NCI-H510A (cell line): ENCODE data around the gene TOP2A.
A peak's percentile ranks its signal among the peaks of the same experiment; 100 is the strongest.

Source experiments
- DNase-seq: peaks from one replicate; lab custom pipeline; 2025; lab: John Stamatoyannopoulos, UW

Gene TOP2A

DNA sequence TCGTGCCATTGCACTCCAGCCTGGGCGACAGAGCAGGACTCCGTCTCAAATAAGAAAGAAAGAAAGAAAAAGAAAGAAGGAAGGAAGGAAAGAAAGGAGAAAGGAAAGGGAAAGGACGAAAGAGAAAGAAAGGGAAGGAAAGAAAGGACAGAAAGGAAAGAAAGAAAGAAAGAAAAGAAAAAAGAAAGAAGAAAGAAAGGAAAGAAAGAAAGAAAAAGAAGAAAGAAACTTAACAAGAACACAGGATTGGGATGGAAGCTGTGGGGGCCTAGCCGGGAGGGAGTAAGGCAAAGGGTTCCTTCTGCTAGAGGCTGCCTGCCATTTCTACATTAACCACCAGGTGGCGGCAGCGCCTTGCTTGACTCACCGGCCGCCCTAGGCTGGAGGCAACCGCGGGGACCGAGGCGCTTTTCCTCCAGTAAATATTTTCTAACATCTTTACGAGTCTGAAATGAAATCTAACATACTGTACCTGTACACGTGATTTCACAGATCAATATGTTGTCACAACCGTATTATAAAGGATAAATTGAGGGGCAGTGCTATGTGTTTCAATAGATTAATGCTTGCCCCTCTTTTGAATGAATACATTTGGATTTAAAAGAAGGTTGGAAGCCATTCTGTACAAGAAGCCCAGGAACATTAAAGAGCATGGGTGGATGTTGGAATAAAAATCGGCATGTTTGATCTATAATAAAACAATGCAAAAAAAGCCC, 59.2 kb downstream of the TOP2A start:
- peak; percentile 43 for DNase-seq

DNA sequence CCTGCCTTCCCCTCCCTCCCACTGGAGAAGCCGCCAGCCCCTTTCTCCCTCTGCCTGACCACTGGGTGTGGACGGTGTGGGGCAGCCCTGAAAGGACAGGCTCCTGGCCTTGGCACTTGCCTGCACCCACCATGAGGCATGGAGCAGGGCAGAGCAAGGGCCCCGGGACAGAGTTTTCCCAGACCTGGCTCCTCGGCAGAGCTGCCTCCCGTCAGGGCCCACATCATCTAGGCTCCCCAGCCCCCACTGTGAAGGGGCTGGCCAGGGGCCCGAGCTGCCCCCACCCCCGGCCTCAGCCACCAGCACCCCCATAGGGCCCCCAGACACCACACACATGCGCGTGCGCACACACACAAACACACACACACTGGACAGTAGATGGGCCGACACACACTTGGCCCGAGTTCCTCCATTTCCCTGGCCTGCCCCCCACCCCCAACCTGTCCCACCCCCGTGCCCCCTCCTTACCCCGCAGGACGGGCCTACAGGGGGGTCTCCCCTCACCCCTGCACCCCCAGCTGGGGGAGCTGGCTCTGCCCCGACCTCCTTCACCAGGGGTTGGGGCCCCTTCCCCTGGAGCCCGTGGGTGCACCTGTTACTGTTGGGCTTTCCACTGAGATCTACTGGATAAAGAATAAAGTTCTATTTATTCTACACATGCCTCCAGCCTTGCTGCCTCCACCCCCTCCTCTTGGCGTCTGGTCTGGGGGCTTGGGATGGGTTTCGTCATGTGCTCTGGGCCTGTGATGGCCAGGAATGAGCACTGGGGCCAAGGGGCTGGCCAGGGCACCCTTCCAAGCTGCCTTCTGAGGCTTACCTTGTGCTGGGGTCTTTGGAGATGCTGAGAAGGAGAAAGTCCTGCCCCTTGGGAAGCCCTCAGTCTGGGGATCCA, 60.5 kb downstream of the TOP2A start:
- DNase-seq, result no peak

DNA sequence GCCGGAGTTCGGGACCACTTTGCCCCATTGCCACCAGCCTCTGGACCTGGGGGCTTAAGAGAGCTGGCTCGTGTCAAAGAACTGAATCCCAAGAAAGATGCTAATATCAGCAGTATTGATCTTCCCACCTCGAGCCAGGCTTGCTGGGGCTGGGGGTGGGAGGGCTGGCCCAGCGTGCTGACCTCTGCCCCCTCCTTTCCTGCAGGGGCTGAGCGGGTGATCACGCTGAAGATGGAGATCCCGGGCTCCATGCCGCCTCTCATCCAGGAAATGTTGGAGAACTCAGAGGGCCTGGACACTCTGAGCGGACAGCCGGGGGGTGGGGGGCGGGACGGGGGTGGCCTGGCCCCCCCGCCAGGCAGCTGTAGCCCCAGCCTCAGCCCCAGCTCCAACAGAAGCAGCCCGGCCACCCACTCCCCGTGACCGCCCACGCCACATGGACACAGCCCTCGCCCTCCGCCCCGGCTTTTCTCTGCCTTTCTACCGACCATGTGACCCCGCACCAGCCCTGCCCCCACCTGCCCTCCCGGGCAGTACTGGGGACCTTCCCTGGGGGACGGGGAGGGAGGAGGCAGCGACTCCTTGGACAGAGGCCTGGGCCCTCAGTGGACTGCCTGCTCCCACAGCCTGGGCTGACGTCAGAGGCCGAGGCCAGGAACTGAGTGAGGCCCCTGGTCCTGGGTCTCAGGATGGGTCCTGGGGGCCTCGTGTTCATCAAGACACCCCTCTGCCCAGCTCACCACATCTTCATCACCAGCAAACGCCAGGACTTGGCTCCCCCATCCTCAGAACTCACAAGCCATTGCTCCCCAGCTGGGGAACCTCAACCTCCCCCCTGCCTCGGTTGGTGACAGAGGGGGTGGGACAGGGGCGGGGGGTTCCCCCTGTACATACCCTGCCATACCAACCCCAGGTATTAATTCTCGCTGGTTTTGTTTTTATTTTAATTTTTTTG, 61.6 kb downstream of the TOP2A start:
- DNase-seq, result no peak

DNA sequence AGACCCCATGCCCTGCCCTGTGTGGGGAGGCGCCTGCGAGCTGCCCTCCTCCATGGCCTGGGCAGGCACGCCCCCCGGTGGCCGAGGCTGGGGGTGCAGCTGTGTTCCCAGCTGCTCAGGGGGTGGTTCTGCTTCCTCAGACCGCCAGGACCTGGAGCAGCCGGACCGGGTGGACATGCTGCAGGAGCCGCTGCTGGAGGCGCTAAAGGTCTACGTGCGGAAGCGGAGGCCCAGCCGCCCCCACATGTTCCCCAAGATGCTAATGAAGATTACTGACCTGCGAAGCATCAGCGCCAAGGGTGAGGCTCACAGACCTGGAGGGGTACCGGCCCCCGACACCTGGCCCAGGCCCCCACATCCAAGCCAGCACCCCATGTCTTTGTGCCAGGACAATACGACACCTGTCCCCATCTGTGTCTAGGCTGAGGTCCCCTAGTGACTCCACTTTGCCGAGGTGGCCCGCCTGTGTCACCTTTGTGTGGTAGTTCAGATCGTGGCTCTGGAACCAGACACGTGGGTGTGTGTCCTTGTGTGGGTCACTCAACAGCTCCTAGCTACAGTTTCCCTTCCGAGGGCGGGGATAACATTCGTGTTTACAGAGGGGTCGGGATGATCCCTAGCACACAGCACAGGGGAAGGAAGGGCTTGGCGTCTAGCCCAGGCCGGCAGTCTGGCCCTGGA, 62.4 kb downstream of the TOP2A start:
- no peak for DNase-seq

DNA sequence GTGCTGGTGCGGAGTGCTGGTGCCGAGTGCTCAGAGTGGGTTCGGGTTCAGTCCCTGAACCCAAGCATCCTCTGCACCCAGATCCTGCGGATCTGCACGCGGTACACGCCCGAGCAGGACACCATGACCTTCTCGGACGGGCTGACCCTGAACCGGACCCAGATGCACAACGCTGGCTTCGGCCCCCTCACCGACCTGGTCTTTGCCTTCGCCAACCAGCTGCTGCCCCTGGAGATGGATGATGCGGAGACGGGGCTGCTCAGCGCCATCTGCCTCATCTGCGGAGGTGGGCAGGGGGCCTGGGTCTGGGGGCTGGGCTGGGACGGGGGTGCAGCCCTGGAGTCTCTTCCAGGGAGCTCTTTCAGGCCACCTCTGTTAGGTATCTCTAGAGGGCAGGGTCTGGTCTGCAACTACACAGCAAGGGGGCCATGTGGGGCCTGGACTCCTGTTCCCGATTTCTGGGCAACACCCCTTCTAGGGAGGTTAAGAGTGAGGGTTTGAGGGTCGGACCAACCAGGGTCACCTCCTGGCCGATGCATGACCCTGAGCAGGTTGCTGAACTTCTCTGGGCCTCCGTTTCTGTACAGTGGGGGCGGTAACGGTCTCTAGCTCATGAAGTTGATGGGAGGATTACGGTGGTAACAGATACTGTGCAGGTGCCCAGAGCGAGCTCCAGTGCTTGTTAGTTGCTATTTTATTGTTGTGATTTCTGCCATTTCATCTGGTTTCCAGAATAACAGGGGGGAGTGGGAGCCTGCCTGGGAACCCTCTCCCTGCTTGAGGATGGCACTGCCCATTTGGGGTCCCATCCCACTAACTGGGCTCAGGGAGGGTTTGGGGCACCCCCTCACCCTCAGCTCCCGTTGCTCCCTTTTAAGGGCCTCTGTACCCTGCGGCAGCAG, 63.2 kb downstream of the TOP2A start:
- no peak for DNase-seq

DNA sequence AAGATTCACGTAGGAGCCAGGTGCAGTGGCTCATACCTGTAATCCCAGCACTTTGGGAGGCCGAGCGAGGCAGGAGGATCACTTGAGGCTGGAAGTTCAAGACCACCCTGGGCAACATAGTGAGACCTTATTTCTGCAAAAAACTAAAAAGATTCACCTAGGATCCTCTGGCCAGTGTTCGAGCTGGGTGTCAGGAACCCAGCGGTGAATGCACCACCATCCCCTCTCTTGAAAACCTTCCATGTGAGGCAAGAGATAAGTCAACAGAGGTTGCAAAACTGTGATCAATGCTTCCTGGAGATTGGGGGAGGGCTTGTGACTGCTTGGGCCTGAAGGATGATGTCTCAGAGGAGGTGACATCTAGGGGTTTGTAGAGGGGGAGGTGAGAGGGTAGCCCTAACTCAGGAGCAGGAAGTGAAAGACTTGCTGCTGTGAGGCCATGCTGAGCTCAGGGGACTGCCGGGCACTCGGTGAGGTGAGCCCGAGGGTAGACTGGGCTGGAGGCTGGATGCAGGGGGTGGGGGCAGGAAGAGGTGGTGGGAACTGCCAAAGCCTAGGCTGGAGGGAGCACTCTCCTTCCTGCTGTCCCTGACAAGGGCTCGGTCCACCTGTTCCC, 64.8 kb downstream of the TOP2A start:
- DNase-seq, result no peak

DNA sequence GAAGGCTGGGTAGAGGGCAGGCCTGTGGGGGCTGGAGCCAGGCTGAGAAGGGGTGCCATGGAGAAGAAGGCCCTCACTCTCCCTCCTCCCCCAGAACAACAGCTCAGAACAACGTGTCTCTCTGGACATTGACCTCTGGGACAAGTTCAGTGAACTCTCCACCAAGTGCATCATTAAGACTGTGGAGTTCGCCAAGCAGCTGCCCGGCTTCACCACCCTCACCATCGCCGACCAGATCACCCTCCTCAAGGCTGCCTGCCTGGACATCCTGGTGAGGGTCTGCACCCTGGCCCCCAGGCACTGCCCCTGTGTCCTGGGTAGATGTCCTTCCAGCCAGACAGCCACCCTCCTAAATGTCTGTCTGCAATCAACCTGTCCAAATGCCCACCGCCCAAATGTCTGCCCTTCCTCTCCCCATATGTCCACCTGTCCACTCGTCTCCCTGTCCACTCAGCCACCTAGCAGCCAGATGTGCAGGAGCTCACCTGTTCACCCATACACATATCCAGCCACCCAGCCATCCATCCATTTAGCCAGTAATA, 65.4 kb downstream of the TOP2A start:
- no peak for DNase-seq

DNA sequence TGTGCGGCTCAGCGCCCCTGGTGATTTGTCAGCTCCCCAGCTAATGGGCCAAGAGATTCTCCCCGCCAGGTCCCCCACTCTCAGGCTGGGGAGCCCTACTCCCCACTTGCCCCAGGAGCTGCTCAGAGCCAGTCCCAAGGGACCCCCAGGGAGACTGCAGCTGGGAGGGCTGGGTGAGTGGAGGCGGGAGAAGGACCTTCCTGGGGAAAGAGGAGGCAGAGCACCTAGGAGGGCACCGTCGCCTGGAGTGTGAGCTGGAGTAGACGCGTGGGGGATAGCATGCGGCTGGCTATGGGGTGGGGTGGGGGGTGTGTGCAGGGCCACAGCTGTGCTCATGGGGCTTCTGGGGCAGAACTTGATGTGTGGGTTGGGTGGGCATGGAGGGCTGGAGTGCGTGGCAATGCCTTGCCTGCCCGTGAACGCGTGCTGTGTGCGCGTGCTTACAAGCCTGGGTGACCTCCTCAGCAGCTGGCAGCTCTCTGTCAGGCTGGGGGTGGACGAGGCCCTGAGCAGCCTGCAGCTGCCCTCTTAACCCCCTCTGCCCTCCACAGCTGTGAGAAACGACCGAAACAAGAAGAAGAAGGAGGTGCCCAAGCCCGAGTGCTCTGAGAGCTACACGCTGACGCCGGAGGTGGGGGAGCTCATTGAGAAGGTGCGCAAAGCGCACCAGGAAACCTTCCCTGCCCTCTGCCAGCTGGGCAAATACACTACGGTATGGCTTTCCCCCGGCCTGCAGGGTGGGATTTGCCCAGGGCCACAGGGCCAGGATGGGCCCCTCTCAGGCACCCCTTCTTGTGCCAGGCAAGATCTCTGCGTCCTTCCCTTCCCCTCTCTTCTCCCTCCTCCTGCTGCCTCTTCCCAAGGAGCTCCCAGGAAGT, 66.1 kb downstream of the TOP2A start:
- peak; percentile 74 for DNase-seq

DNA sequence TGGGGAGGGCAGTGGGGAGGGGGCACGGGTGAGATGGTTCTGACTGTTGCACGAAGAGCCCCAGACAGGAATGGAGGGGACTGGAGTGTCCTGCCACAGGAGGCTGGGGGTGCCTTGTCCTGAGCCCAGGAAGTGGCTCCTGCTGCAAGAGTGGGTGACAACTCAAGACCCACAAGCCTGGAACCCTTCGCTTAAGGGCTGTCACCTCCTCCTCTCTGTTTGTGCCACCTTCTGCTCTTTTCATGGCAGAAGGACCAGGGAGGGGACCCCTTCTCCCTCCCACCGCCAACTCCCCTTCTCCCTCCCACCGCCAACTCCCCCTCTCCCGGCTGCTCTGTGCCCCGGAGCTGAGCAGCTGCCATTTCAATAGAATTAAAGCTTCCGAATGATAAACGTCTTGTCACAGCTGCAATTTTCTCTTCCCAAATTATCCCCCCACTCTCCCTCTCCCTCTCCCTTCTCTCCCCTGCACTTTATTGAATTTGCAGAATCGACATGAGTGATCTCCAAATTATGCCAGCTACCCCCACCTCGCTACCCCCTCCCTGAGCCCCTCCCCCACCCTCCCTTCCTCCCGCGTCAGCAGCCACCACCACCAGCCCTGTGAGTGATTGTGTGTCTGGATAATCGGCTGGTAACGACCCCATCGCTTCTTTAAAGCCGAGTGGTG, 66.9 kb downstream of the TOP2A start:
- DNase-seq, result no peak

DNA sequence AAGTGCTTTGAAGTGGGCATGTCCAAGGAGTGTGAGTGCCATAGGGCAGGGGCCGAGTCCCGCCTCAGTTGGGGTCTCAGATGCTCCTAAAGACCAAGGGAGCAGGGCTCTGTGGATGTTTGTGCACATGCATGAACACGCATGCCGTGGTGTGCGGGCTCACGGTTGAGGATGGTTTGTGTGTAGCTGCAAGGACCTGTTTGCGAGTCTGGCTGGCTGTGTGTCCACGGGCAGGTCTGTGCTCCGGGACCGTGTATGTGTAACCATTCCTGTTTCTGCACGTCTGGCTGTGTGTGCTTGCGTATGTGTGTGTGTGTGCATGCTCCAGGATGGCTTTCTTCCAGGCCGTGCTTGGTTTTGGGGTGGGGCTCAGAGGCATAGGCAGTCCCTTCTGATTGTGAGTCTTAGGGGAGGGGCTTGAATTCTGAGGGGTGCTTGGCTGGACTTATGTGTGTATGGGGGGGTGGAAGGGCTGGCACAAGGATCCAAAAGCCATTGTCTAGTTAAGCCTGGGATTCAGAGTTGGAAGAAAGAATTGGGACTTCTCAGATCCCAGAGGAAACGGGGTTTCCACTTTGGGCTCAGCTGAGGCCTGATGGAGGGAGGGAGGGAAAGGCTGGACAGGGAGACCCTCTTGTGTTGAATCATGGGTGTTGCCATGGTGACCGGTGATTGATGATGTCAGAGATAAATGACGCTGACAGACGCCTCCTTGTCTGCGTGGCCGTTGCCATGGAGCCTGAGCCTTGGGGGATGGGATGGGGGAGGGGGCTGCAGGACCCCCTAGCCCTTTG, 67.6 kb downstream of the TOP2A start:
- DNase-seq, result no peak

DNA sequence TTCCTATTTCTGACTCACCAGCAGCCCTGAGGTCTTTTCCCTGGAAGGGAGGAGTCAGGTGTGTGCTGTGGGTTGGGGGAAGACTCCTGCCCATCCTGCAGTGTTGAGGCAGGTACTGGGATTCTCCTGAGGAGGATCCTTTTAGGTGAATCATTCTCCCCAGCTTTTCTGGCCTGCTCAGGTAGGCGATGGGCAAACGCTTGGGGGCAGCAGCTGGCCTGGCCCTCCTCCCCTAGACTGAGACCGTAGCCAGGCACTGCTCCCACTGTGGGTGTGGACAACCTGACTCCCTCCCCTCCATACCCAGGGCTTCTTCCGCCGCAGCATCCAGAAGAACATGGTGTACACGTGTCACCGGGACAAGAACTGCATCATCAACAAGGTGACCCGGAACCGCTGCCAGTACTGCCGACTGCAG, 68.2 kb downstream of the TOP2A start:
- no peak for DNase-seq

DNA sequence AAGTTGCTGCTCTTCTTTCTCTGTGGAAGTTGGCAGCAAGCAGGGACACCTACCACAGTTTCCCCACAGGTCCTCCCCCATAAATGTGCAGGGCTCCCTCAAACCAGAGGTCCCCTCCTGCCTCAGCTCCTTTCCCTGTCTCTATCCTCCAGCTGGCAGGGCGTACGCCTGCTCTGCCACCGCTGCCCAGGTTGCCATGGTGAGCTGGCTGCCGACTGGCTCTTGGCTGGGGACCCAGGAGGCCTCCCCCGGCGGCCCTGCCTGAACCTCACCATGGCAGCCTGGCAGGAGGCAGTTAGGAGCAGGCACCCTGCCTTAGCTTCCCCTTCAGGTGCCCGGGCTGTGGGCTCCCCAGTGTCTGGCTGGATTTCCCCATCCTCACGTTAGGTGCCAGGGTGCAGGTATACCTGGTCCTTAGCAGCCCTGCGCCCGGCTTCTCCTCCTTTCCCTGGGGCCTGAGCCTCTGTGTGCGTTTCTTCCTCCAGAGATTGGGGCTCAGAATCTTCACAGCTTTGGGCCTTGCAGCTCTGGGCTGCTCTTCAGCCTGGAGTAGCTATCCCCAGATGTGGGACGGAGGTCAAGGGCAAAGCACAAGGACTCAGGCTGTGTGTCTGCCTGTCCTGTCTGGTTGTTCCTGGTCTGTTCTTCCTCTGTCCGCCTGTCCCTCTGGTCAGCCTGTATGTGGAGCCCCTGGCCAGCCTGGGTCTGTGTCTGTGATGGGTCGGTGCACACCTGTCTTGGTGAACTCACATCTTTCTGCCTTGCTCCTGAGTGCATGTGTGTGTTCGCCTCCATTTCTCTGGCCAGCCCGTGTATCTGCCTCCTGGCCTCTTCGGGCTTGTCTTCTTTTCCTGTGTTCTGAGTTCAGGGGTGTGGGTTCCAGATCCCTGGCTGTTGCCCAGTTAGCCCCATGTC, 68.9 kb downstream of the TOP2A start:
- no peak for DNase-seq

DNA sequence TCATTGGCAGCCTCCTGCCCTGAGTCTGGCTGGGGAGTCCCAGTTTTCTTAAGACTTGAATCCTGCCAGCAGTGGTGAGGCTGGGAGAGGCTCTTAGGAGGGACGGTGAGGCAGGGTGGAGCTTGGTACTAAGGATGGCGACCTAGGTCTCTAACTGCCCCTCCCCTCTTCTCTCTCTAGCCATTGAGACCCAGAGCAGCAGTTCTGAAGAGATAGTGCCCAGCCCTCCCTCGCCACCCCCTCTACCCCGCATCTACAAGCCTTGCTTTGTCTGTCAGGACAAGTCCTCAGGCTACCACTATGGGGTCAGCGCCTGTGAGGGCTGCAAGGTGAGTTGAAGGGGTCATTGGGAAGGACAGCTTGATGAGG, 69.6 kb downstream of the TOP2A start:
- DNase-seq, result no peak

DNA sequence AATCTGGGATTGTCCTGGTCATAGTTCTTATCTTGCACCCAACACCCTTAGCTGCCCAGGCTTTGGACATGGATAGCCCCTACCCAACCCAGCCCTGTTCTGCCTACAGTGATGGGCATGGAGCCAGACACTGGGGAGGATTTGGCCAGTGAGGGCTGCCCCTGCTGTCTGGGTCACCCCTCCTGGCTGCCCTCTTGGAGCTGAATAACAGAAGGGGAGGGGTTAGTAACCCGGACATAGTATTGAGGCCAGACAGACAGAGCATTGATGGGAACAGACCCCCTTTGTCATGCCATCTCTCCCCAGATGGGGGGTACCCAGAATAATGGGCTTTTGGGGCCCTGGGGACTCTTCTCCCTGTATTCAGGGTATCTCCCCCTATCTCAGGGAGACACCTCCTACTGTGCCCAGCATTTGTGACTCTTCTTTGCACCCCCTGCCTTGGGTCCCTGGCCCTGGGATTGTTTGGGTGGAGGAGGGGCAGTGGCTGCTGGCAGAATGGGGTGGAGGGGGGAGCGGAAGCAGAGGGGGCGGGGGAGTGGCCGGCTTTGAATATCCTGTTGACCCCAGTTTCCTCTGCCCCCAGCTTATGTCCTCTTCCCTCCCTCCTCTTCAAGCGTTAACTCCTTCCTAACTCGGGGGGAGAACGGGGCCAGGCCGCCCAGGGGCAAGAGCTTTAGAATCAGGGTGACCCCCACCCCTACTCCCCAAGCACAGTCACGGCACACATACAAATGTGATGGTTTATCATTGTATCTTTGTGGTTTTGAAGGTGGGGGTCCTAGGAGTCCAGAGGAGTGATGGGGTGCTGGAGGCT, 70.2 kb downstream of the TOP2A start:
- no peak for DNase-seq

DNA sequence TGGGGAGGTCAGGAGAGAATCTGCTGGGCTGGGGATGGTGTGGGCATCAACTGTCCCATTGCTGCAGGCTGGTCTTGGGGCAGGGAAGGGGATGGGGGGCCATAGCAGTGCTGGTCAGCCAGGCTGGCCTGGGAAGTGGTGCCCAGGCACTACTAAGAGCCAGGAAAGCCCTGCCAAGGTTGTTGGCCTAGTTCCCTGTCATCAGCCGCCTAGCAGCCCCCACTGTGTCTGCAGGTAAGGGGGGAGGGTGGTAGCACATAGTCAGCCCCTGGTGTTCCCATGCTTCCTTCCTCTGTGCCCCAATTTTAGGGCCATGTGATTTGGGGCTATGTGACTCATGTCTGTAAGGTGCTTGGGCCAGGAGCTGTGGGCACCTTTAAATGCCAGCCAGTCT, 70.9 kb downstream of the TOP2A start:
- no peak for DNase-seq
